GM21515 (cell line): ENCODE data around the gene BTBD7.

Source experiments
- ATAC-seq: cut with Tn5 transposase; IDR thresholded peaks from one replicate; pipeline ENCODE4 v1.9.1; 2021; ENCODE audit not compliant: unreplicated experiment

The BTBD7 gene

DNA sequence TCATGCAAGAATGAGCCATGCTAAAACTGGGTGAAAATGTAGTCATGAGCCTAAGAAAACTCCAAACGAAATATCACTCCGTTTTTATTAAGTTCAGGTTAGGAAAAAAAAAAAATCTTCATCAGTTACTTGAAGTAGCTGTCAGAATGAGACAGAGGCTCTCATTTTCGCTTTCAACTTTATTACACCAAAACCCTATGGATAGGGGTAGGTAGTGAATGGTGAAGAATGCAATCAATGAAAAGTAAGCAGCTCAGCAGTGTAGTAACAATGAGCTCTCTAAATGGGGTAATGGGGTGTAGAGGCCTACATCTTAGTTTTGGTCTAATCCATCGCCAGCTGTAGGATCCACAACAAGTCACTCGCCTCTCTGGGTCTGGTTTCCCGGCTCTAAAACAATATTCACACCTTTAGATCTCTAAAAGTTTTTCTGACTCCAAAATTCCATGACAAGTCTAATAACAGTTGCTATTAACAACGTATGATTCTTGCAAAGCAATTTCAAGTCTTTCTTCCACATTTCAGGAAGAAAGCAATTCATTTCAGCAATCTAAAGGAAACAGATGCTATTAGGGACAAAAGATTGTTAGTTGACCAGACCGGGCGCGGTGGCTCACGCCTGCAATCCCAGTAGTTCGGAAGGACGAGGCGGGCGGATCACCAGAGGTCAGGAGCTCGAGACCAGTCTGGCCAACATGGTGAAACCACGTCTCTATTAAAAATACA is 1.7 kb downstream of the BTBD7 start:
- ATAC-seq, result no peak

DNA sequence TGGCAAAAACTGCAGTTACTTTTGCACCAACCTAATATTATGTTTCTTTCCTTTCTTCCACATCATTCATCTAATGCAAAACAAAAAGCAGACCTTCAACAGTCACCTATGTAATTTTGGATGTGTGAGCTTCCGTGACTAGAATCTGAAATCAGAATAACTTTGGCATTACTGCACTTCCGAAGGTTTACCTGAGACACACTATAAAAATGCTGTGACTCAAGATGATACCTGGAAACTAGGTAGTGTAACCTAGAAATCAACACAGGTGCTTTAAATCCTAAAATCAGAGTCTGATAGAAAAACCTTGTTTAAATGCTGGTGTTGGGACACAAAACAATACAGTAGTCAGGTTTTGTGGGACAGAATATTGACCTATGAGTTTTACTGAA is 2.2 kb downstream of the BTBD7 start:
- ATAC-seq, result no peak

DNA sequence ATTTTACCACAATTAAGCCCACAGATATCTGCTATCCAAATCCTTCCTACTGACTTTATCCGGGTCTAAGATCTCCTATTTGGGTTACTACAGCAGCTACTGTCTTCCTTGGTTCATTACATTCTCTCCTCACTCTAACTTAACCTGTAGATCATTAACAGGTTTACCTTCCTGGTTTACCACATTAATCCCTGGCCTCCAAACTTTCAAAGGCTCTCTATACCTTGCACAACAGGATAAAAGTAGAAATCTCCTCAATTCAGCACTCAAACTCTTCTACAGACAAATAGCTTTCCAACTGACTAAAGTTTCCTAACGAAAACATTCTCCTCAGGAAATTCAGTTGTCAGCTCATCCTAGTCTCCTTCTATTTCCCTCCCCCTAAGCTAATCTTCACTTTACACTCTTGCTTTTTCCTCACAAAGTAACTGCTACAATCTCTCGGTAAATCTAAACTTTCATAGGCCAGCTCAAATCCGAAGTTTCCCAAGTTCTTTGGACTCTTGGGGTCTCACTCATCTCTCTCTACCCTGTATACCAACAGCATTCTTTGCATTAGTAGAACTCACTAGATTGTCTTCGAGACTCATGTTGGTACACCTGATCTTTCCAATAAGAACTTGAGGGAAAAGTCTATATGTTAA is 2.7 kb downstream of the BTBD7 start:
- no peak for ATAC-seq

DNA sequence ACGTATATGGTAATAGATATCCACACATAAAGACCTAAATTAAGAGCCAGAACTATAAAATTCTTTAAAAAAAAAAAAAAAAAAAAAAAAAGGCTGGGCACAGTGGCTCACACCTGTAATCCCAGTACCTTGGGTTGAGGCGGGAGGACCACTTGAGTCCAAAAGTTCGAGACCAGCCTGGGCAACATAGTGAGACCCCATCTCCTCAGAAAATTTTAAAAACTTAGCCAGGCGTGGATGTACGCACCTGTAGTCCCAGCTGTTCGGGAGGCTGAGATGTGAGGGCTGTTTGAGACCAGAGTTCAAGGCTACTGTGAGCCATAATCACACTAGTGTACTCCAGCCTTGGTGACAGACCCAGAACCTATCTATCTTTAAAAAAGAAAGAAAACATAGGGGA is 4.3 kb downstream of the BTBD7 start:
- no peak for ATAC-seq

DNA sequence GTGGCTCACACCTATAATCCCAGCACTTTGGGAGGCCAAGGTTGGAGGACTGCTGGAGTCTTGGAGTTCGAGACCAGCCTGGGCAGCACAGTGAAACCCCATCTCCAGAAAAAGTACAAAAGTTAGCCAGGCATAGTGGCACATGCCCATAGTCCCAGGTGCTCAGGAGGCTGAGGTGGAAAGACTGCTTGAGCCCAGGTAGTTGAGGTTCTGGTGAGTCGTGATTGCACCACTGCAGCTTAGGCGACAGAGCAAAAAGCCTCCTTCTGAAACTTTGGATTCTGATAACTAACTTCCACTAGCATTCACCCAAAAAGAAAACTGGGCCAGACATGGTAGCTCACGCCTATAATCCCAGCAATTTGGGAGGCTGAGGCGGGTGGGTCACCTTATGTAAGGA is 6.6 kb downstream of the BTBD7 start:
- no peak for ATAC-seq

DNA sequence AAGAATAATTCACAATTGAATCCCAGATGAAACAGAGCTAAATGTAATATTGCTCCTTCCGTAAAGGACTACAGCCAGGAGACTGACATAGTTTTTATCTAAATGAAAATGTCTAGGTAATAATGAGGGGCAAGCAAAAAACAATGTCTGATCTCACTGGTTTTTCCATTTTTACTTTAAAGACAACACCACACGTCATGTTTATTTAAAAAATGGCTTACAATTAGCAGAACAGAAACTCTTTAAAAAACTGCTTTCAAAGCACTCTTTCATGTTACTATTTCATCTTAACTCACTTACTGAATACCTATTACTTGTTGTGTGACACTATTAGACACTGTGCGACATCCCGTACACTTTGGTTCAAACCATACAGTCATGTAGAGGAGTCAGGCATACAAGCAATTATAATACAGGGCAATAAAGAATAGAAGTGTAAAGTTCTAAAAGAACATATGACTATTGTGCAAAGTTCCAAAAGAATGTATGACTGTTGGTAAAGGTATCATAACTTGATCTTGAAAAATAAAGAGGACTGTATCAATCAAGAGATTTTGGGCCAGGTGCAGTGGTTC is 9.1 kb downstream of the BTBD7 start:
- no peak for ATAC-seq

DNA sequence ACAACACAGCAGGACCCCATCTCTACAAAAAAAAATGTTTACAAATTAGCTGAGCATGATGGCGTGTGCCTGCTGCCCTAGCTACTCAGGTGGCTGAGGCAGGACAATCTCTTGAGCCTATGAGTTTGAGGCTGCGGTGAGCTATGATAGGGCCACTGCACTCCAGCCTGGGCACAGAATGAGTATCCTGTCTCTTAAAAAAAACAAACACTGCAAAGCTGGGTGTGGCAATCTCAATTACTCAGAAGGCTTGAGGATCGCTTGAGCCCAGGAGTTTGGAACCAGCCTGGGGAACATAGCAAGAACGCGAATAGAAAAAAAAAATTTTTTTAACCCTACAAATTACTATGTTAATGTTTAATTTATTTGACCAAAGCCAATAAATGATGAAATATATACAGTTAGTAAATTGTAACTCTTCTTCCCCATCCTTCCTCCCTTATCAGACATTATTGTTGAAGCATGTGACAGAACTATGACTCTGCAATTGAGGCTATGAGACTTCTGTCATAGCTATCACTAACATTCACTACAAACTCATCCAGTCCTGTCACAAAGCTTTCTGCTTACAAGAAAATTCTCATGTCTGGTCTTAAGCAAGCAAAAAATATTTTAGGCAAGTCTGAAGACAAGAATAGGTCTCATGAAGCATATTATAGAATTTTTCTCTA is 9.8 kb downstream of the BTBD7 start:
- ATAC-seq, result no peak

DNA sequence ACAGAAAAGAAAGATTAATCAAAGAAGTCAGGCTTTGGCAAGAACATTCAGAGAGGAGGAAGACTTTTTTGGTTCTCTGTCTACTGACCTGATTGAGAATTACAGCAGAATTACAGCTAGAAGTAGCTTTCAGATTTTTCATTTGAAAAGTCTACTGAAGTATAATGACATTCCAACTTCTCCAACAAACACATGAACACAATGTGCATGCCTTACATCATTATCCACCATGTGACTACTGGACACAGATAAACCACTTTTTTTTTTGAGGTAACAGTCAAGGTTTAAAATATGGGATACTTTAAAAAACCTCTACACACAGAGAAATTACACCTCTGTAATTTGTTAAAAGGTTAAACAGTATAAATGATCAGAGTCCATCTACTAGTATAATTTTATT is 12.3 kb downstream of the BTBD7 start:
- ATAC-seq, result no peak

DNA sequence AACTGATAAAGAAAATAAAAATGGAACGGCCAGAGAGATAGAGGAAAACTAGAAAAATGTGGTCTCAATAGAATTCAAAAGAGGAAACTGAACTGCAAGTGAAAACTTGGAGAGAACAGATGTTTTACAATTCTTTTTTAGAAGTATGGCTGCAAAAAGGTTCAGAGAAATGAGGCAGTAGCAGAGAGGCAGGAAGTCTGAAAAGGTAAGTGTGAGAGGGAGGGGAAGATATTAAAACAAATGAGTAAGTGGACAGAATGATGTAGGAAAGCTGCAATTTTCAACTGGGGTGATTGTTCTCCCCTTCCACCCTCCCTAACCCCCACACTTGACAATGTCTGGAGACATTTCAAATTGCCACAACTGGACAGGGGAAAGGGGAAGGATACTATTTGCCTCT is 12.9 kb downstream of the BTBD7 start:
- no peak for ATAC-seq

DNA sequence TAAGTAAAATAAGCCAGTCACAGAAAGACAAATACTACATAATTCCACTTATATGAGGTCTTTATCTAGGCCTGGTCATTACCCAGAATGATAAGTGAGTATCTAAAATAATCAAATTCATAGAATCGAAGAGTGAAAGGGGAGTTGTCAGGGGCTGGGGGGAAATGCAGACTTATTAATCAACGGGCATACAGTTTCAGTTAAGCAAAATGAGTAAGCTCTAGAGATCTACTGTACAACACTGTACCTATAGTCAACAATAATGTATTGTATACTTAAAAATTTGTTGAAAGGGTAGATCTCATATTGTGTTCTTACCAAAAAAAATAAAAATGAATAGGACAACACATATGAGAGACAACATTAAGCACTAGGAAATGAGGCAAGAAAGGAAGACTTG is 13.3 kb downstream of the BTBD7 start:
- ATAC-seq, result no peak

DNA sequence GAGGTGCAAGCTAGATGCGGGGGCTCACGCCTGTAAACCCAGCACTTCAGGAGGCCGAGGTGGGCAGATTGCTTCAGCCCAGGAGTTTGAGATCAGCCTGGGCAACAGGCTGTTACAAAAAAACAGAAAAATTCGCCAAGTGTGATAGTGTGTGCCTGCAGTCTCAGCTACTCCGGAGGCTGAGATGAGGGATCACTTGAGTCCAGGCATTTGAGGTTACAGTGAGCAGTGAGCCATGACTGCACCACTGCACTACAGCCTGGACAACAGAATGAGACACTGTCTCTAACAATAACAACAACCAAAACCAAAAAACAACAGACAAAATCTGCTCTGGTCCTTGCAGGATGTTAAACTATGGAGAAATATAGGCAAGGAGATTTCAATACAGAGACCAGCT is 13.9 kb downstream of the BTBD7 start:
- no peak for ATAC-seq

DNA sequence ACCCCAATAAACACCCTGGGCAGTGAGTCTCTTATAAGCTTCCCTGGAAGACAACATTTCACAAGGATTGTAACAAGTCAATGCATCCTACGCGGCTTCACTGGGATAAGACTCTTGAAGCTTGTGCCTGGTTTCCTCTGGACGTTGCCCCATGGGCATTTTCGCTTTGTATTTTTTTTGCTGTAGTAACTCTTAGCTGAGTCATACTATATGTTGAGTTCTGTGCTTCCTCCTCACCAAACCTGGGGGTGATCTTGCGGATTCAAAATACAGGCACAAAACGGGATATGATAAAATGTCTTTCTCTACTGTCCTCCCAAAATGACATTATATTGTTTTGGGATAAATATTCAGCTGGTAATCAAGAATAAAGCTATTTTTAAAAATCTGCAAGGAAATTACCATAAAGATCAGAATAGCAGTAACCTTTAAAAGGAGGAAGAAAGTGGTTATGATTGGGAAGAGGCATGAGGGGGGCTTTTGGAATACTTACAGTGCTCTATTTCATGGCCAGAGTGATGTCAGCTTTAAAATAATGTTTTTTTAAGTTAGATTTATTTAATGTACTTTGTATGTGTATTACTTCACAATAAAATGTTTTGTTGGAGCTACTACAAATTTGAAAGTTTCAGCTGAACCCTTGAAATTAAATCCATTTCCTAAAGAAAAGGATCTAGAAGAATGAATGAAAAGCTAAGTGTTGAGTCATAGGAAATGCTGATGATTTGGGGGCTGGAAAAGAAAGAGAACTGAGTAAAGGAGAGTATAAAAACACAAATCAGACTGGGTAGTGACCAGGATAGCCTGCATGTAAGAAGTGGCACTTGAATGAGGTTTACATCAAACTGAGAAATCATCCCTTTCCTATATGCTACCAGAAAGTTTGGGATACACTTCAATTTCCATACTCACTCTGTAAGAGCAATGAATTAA is 14.7 kb downstream of the BTBD7 start:
- ATAC-seq, result no peak

DNA sequence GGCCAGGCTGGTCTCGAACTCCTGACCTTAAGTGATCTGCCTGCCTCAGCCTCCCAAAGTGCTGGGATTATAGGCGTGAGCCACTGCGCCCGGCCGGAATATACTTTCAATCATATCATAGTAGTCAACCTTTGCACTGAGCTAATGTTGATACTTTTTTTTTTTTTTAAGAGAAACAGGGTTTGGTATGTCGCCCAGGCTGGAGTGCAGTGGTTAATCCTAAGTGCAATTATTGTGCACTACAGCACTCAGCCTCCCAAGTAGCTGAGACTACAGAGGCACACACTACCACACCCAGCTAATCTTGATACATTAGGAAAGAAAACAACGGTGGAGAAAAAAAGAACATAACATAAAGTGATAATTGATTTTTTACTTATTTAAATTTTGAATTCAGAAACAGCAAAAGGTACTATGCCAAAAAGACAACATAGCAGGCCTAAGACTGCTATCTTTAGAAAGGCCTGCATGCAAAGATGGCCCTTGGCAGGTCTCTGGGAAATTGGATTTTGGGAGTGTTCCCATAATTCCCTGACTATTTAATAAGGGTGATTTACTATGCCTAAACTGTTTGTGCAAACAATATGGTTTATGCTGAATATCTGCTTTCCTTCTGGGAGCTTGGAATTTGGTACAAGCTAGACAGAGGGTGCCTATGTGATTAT is 15.5 kb downstream of the BTBD7 start:
- ATAC-seq, result no peak

DNA sequence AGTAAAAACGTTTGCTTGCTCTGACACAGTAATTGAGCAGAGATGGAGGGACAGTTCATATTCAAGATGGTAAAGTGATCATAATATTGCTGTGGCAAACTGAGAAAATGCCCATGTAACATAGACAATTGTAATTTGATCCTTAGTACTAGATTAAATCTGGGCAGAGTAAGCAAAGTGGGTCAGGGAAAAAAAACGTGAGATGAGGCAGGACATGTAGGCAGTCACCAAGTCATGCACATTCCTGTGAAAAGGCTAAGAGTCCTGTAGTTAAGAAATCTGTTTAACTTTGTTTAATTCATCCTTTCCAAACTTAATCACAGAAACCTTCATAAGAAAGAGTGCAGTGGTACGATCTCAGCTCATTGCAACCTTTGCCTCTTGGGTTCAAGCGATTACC is 16.1 kb downstream of the BTBD7 start:
- ATAC-seq, result no peak

DNA sequence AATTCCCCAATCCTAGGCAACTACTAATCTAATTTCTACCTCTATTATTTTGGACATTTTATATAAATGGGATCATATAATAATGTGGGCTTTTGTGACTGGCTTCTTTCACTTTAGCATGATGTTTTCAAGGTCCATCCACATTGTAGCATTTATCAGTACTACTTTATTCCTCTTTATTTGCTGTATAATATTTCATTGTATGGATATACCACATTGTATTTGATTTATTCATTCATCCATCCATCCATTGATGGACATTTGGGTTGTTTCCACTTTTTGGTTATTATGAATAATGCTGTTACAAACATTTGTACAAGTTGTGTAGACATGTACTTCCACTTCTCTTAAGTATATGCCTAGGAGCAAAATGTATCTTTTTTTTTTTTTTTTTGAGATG is 17.3 kb downstream of the BTBD7 start:
- no peak for ATAC-seq

DNA sequence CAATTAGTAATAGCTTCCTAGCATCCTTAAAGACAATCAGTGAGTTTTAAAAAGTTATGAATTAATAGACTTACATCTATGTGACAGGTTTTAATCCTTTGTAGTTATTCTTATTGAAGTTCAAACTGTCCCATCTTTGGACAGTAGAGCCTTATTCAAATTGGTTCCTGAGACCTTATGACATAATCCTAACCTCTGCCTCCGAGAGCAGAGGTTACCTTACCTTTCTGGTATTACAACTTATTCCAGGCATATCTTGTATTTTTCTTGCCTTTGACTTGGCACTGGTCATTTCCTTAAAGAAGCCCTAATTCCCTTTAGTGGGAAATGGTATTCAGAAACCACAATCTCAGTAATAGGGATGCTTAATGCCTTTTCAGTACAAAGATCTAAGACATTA is 21.8 kb downstream of the BTBD7 start:
- no peak for ATAC-seq

DNA sequence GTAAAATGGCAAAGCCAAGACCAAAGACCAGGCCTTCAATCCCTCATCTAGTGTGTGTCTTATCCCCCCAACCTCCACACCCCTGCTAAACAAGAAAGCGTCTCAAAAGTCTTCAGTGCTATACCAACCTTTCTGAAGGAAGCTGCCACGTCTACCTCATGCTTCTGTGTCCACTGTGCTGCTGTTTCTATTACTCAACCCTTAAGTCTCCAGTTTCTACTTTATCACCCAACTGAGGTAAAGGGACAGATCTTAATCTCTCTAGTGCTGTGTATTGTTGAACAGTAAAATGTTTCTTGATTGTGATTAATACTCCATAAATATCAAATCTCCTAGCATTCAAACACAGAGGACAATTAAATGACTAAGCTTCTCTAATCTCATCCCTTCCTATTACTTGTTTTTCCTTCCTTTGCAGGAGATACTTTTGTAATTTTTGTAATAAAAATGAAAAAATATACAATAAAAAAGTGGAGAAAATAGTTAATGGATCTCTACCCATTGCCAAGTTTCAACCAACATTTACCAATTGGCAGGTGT is 23.3 kb downstream of the BTBD7 start:
- no peak for ATAC-seq

DNA sequence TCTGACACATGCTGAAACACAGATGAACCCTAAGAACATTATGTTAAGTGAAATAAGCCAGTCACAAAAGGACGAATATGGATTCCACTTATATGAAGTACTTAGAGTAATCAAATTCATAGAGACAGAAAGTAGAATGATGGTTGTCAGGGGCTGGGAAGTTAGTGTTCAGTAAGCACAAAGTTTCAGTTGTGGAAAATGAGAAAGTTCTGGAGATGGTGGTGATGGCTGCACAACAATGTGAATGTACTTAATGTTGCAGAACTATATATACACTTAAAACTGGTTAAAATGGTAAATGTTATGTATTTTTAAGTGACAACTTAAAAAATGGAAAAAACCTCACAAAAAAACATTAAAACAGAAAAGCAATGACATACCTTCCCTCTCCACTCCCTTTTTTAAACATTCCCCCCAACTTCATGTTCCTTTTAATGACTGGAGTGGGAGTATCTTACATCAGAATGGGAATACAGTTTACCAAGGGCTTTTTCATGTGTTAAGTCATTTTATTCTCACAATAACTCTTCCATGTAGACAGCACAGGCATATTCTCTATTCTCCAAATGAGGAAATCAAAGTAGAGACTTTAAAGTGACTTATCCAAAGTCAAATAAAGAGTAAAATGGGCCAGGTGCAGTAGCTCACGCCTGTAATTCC is 24.0 kb downstream of the BTBD7 start:
- no peak for ATAC-seq

DNA sequence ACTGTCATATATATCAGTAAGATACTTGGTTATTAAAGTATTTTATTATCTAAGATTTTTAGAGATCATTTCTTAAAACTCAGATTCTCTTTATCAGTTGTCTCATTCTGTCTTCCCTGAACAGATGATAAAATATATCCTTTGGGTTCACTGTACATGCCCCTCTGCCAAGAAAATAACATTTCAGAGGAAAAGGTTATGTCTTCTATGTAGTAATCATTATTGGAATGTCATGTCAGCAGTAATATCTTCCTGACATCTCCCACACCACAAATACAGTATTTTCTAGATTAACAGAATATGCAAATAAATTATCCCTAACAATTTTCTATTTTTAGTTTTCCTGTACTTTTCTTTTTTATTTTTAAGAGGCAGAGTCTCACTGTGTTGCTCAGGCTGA is 26.0 kb downstream of the BTBD7 start:
- ATAC-seq, result no peak
